Activated CD4-positive, alpha-beta T cell treated with anti-CD3 and anti-CD28 coated beads for 36 hours (primary cell): ENCODE measurements around the gene PRSS33. TPM values are rescaled to one million over a fixed set of nuclear protein-coding genes. Genes with fewer than 3 reads are reported as not detected.

Experiments used
- ATAC-seq: fragments of 200-7000 bp; cut with Tn5 transposase; one replicate; pipeline ENCODE4 v1.10.0; 2021; ENCODE audit warnings: mild to moderate bottlenecking, moderate library complexity
- CTCF ChIA-PET: fragments of 350-600 bp; sonication (Branson Sonifier 250); formaldehyde crosslinking; loops from one replicate; lab custom pipeline; 2021; ENCODE audit warnings: antibody characterized with exemption; lab: Charles Lee
- POLR2A ChIA-PET: fragments of 350-600 bp; sonication (Branson Sonifier 250); formaldehyde crosslinking; loops from one replicate; lab custom pipeline; 2021; ENCODE audit warnings: antibody characterized with exemption, inconsistent platforms; lab: Charles Lee
- DNase-seq: peaks from one replicate; pipeline ENCODE4 v3.0.0-alpha.2; 2020
- H3K27ac Mint-ChIP-seq: one replicate; pipeline ENCODE4 v1.8.0; 2021; ENCODE audit warnings: mixed read lengths
- H3K27me3 Mint-ChIP-seq: one replicate; pipeline ENCODE4 v1.8.0; 2021; ENCODE audit warnings: mixed read lengths
- H3K36me3 Mint-ChIP-seq: one replicate; pipeline ENCODE4 v1.8.0; 2021; ENCODE audit warnings: low read depth, mixed read lengths
- H3K4me1 Mint-ChIP-seq: one replicate; pipeline ENCODE4 v1.8.0; 2021; ENCODE audit warnings: mixed read lengths
- H3K4me3 Mint-ChIP-seq: one replicate; pipeline ENCODE4 v1.8.0; 2021; ENCODE audit warnings: mild to moderate bottlenecking, moderate library complexity, mixed read lengths
- H3K9me3 Mint-ChIP-seq: one replicate; pipeline ENCODE4 v1.8.0; 2021; ENCODE audit warnings: low read depth, mixed read lengths
- intact Hi-C, 2 experiments: fragments of 100-400 bp; cut with DNase I in 1 of 2; cut with micrococcal nuclease in 1 of 2; formaldehyde crosslinking; loops; one replicate each; pipeline versions ENCODE4 v1.14.2 to v1.15.1; 2022 to 2024; cut with DNase I, micrococcal nuclease
- total RNA-seq, 2 experiments: library from RNA; stranded (reverse); gene quantifications; one replicate each; pipeline ENCODE4 v1.2.3, GENCODE V29; 2021

PRSS33 gene
- total RNA-seq, 2 experiments from 2014 or later: not detected

DNA sequence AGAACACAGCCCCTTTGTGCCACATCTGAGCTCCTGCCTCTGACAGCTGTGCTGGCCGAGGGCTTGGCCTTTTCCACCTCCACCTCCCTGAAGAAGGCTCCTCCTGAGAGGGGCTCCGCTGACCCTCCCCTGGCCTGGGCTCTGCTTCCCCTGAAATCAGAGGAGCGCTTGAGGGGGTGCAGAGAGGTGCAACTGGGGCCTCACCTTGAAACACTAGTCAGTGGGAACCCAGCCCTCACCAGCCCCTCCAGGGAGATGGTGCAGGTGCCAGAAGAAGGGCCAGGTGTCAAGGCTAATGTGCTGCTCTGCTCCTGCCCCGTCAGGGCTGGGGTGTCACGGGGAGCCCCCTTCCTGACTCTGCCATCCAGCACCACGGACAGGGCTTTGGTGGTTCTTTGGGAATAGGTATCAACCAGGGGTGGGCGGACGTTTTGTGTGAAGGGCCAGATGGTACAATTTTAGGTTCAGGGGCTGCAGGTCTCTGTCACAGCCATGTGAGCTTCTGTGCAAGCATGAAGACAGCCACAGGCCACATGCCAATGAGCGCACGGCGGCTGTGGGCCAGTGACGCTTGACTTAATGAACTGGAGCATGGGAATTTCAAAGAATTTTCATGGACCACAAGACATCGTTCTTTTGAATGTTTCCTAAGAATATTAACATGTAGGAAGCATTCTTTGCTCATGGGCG, 40.6 kb upstream of the PRSS33 start:
- Mint-ChIP-seq H3K4me3 (no peak overlapping the region), H3K9me3 (no peaks in the 10 kb centered on the region)
- CTCF ChIA-PET: interaction anchor here (0.6 kb wide), 1 partner anchor 400 kb away, joined by 5 read pairs; no protein-coding TSS in a partner anchor

GRCh38 chr16:2827374-2827791, 40.0 kb upstream of the PRSS33 start:
- no peak for ATAC-seq
- ChIA-PET POLR2A (no interaction called here), CTCF (interaction anchor here (0.6 kb wide), 1 partner anchor 400 kb away, joined by 5 read pairs; no protein-coding TSS in a partner anchor)
- Mint-ChIP-seq H3K4me3 (no peak overlapping the region), H3K27ac (no peak overlapping the region), H3K9me3 (no peaks in the 10 kb centered on the region), H3K27me3 (no peaks in the 10 kb centered on the region), H3K36me3 (no peaks in the 10 kb centered on the region), H3K4me1 (no peaks in the 10 kb centered on the region)
- intact Hi-C loops: no loop called here
- no peak for DNase-seq

More for the DNA sequence above, 40.6 kb upstream of the PRSS33 start:
- intact Hi-C loops: no loop called here
- ATAC-seq (no peak), DNase-seq (no peak)
- Mint-ChIP-seq H3K4me1 (no peaks in the 10 kb centered on the region), H3K27ac (no peak overlapping the region), H3K27me3 (peaks cover 4% of the 10 kb centered on the region), H3K36me3 (no peaks in the 10 kb centered on the region)
- POLR2A ChIA-PET: no interaction called here

DNA sequence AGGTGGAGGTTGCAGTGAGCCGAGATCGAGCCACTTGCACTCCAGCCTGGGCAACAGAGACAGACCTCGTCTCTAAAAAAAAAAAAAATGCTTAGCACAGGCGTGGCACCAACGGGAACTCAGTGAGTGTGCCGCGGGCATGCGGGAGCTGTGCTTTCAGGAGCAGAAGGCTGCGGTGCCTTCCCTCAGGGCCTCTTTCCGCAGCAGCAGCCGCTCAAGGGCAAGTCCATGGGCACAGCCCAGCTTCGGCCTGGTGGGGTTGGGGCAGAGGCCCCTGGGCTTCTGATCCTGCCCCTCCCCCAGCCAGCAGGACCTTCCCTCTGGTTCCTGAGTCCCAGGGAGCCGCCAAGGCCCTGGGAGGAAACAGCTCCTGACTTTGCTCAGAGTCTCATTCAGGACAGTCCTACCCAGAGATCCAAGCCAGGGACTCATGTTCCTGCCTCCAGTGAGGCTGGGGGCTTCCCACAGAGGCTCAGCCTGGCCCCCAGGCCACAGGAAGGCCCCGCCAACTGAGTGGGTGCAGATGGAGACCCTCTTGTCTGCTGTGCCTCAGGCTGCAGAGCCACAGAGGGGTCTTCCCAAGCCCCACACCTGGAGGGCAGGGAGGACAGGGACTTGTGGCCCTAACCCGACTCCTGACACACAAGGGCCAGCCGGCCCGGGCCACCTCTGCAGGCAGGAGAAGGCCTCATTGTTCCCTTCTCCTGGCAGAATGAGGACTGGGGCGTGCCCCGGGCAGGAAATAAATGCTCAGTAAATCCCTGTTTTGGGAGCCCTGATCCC, 39.4 kb upstream of the PRSS33 start:
- POLR2A ChIA-PET: no interaction called here
- CTCF ChIA-PET: no interaction called here
- no peaks in the 10 kb centered on the region for H3K27me3 Mint-ChIP-seq
- intact Hi-C loops: no loop called here
- no peaks in the 10 kb centered on the region for H3K36me3 Mint-ChIP-seq
- ATAC-seq: no peak
- H3K4me3 Mint-ChIP-seq: no peak overlapping the region
- H3K4me1 Mint-ChIP-seq: no peaks in the 10 kb centered on the region
- no peak overlapping the region for H3K27ac Mint-ChIP-seq
- H3K9me3 Mint-ChIP-seq: no peaks in the 10 kb centered on the region
- no peak for DNase-seq

GRCh38 chr16:2825906-2826305, 38.5 kb upstream of the PRSS33 start:
- DNase-seq (no peak), ATAC-seq (no peak)
- H3K27ac Mint-ChIP-seq: no peak overlapping the region
- POLR2A ChIA-PET: no interaction called here
- CTCF ChIA-PET: no interaction called here
- no peaks in the 10 kb centered on the region for H3K4me1 Mint-ChIP-seq
- H3K4me3 Mint-ChIP-seq: no peak overlapping the region
- no peaks in the 10 kb centered on the region for H3K9me3 Mint-ChIP-seq
- intact Hi-C loops: no loop called here
- H3K36me3 Mint-ChIP-seq: no peaks in the 10 kb centered on the region
- no peaks in the 10 kb centered on the region for H3K27me3 Mint-ChIP-seq

- ATAC-seq (no peak), DNase-seq (no peak)
- Mint-ChIP-seq H3K36me3 (no peaks in the 10 kb centered on the region), H3K9me3 (no peaks in the 10 kb centered on the region), H3K4me3 (no peak overlapping the region), H3K4me1 (no peaks in the 10 kb centered on the region), H3K27me3 (no peaks in the 10 kb centered on the region), H3K27ac (no peak overlapping the region)
- intact Hi-C loops: no loop called here
- CTCF ChIA-PET: no interaction called here
- POLR2A ChIA-PET: no interaction called here
These were observed 37.8 kb upstream of the PRSS33 start for GRCh38 chr16:2825049-2825742.

DNA sequence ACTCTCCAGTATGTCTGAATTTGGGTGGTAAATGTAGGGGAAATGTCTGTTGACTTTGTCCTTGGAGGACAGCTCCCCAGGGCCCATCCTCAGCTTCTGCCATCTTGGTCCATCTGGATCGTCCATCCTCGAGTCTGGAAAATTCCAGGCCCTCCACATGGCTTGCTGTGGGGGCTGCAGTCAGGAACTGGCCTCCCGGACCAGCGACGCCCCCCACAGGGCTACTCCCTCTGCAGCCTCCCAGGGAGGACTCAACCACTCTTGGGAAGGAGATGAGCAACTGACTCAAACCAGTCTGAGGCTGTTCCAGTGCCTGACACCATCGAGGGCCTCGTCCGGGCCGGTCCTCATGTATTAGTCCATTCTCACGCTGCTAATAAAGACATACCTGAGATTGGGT, 37.3 kb upstream of the PRSS33 start:
- Mint-ChIP-seq H3K4me1 (no peaks in the 10 kb centered on the region), H3K9me3 (no peaks in the 10 kb centered on the region), H3K4me3 (no peak overlapping the region), H3K27ac (no peak overlapping the region), H3K36me3 (no peaks in the 10 kb centered on the region), H3K27me3 (no peaks in the 10 kb centered on the region)
- CTCF ChIA-PET: no interaction called here
- POLR2A ChIA-PET: no interaction called here
- intact Hi-C loops: no loop called here
- ATAC-seq (no peak), DNase-seq (no peak)

GRCh38 chr16:2822496-2822895, 35.1 kb upstream of the PRSS33 start:
- ChIA-PET CTCF (interaction anchor here (0.6 to 1.2 kb wide), 4 partner anchors 17 to 298 kb away, joined by 3 to 9 read pairs (median 3); no protein-coding TSS in a partner anchor), POLR2A (no interaction called here)
- Mint-ChIP-seq H3K4me1 (no peaks in the 10 kb centered on the region), H3K36me3 (no peaks in the 10 kb centered on the region), H3K27me3 (no peaks in the 10 kb centered on the region), H3K4me3 (no peak overlapping the region), H3K9me3 (no peaks in the 10 kb centered on the region), H3K27ac (no peak overlapping the region)
- intact Hi-C loops: no loop called here
- no peak for DNase-seq
- no peak for ATAC-seq

- Mint-ChIP-seq H3K4me1 (no peaks in the 10 kb centered on the region), H3K27ac (no peak overlapping the region), H3K36me3 (no peaks in the 10 kb centered on the region), H3K4me3 (no peak overlapping the region), H3K27me3 (no peaks in the 10 kb centered on the region), H3K9me3 (no peaks in the 10 kb centered on the region)
- ChIA-PET CTCF (interaction anchor here (0.6 to 1.2 kb wide), 2 partner anchors 32 to 46 kb away, joined by 3 read pairs; no protein-coding TSS in a partner anchor), POLR2A (no interaction called here)
- ATAC-seq: no peak
- intact Hi-C loops: no loop called here
- no peak for DNase-seq
These were observed 34.8 kb upstream of the PRSS33 start for GRCh38 chr16:2822158-2822495.

DNA sequence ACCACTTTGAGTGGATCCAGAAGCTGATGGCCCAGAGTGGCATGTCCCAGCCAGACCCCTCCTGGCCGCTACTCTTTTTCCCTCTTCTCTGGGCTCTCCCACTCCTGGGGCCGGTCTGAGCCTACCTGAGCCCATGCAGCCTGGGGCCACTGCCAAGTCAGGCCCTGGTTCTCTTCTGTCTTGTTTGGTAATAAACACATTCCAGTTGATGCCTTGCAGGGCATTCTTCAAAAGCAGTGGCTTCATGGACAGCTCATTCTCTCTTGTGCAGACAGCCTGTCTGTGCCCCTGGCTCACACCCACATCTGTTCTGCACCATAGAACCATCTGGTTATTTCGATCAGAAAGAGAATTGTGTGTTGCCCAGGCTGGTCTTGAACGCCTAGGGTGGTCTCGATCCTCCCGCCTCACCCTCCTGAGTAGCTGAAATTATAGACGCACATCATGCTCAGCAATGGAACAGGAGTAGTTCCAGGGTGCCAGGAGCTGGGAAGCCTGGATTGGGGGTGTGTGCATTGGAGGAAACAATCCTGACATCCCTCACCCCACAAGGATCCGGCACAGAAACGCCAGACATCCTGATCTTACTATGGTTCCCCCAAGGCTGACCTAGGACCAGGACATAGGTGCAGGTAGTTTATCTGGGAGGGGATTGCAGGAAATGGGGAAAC, 34.3 kb upstream of the PRSS33 start:
- ChIA-PET POLR2A (no interaction called here), CTCF (interaction anchor here (1.2 kb wide), 1 partner anchor 32 kb away, joined by 3 read pairs; no protein-coding TSS in a partner anchor)
- intact Hi-C loops: no loop called here
- H3K4me1 Mint-ChIP-seq: no peaks in the 10 kb centered on the region
- DNase-seq: no peak
- no peaks in the 10 kb centered on the region for H3K36me3 Mint-ChIP-seq
- no peak overlapping the region for H3K27ac Mint-ChIP-seq
- no peak overlapping the region for H3K4me3 Mint-ChIP-seq
- no peaks in the 10 kb centered on the region for H3K27me3 Mint-ChIP-seq
- no peaks in the 10 kb centered on the region for H3K9me3 Mint-ChIP-seq
- no peak for ATAC-seq

DNA sequence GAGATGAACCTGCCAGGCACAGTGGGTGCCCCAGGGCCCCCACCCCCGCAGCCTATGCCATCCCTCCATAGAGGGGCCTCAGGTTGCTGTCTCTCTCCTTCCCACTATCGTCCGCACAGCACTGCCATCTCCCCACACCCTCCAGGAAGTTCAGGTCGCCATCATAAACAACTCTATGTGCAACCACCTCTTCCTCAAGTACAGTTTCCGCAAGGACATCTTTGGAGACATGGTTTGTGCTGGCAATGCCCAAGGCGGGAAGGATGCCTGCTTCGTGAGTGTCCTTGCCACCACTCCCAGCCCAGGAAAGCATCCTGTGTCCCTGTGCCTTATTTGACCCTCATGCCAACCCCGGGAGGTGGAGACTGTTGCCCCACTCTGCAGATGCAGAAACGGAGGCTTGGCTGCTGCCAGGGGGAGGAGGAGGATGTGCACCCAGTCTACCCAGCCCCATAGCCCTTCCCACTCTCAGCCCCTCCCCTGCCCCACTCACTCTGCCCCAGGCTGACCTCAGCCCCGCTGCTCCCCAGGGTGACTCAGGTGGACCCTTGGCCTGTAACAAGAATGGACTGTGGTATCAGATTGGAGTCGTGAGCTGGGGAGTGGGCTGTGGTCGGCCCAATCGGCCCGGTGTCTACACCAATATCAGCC, 33.6 kb upstream of the PRSS33 start:
- ATAC-seq: no peak
- H3K4me1 Mint-ChIP-seq: no peaks in the 10 kb centered on the region

More for the DNA sequence above, 33.6 kb upstream of the PRSS33 start:
- Mint-ChIP-seq H3K27ac (no peak overlapping the region), H3K27me3 (no peaks in the 10 kb centered on the region), H3K36me3 (no peaks in the 10 kb centered on the region), H3K4me3 (no peak overlapping the region), H3K9me3 (no peaks in the 10 kb centered on the region)
- ChIA-PET POLR2A (no interaction called here), CTCF (interaction anchor here (1.2 kb wide), 1 partner anchor 33 kb away, joined by 3 read pairs; no protein-coding TSS in a partner anchor)
- intact Hi-C loops: no loop called here
- DNase-seq: no peak
